SKM-1 (cell line): ENCODE measurements around the gene FLYWCH2.

Experiments
- DNase-seq: peaks from one replicate; lab custom pipeline; 2025; ENCODE audit not compliant: unreplicated experiment; lab: John Stamatoyannopoulos, UW

FLYWCH2 gene

DNA sequence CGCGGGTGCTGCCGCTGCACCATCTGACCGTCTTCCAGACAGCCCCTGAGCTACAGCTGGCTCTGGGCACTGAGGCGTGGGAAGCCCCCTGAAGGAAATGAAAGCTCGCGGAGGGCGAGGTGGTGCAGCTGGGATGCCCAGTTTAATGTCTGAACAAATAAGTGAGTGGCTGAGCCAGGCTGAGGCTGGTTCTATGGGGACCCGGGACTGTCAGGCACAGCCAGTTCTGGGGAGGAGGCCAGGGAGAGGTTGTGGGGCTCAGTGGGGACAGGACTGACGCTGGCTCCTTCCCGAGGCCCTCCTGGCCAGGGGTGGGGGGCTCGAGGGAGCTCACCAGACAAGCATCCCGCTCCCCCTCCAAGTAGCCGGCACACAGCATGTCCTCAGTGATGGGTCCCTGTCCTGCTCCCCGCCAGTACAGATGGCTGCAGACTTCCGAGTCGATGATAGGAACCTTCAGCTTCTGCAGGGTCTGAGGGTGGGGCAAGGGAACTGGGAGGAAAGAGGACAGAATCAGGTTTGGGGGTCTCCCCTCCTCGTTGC, 29.4 kb upstream of the FLYWCH2 start:
- DNase-seq, result no peak

DNA sequence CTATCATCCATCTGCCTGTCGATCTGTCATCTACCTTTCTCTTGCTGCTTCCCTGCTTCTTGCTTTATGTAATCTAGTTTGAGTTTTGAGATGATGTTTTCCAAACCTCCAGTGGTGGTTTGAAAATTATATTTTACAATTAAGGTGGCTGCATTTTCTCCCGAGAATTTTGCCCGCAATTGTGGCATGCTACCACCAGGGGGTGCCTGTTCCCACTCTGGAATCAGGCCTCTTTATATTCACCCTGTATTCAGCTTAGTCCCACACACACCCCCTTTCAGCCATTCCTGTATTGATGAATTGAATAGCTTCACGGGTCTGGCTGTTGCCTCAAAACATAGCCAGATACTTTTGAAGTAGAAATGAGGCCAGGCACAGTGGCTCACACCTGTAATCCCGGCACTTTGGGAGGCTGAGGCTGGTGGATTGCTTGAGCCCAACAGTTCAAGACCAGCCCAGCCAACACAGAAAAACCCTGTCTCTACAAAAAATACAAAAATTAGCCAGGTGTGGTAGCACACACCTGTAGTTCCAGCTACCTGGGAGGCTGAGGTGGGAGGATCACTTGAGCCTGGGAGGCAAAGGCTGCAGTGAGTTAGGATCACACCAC, 28.2 kb upstream of the FLYWCH2 start:
- DNase-seq, result no peak

DNA sequence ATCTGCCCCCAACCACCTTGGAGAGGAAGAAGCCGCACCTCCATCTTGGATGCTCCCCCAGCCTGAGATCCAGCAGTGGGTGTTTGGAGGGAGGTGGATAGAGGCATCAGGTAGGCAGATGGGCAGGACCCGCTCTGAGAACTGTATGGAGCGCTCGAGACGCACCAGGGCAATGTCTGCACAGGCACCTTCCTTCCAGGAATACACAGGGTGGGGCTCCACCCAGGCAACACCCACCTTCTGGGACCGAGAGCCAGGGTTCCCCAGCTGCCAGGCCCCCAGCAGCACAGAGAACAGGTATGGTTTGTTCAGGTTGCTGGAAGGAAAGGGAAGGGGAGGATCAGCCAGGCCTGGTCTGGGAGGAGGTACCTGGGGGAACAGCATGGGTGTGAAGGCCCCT, 27.5 kb upstream of the FLYWCH2 start:
- DNase-seq, result no peak

DNA sequence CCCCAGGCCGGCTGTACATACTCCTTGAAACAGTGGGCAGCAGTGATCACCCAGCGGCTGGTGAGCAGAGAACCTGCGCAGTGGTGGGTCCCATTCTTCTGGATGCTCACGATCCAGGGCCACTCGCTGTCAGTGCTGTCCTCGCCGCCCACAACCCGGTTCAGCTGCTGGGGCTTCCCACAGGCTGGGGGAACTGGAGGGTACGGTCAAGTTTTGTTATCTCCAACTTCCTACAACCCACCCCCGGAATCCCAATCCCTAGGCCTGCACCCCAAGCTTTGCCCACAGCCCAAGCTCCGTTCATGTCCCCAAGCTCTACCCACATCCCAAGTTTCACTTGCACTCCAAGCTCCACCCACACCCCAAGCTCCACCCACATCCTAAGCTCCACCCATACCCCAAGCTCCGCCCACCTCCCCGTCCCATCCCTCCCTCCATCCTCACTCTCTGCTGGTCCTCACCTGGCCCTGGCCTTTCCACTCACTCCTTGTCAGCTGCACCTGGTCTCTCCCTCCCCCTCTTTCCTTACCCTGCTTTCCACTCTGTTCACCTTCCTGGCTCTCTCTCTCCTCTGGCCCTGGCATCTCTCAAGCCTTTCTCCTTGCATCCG, 26.8 kb upstream of the FLYWCH2 start:
- DNase-seq, result no peak

DNA sequence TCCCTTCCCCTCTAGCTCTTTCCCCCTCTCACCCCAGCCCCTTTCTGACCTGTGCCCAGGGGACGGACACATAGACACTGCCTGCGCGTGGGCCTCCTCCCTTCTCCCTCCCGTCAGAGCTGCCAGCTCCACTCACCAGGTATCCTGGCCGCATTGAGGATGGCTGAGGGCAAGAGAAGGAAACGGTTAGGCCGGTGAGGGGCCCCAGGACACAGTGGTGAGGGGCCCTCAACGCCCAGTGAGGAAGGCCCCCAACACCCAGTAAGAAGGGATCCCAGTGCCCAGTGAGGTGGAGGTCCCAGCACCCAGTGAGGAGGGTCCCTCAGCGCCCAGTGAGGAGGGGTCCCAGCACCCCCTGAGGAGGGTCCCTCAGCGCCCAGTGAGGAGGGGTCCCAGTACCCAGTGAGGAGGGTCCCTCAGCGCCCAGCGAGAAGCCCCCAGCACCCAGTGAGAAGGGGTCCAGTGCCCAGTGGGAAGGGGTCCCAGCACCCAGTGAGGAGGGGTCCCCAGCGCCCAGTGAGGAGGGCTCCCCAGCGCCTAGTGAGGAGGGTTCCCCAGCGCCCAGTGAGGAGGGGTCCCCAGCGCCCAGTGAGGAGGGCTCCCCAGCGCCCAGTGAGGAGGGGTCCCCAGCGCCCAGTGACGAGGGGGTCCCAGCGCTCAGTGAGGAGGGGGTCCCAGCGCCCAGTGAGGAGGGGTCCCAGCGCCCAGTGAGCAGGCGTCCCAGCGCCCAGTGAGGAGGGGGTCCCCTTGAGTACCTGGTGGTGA, 26.1 kb upstream of the FLYWCH2 start:
- no peak for DNase-seq

DNA sequence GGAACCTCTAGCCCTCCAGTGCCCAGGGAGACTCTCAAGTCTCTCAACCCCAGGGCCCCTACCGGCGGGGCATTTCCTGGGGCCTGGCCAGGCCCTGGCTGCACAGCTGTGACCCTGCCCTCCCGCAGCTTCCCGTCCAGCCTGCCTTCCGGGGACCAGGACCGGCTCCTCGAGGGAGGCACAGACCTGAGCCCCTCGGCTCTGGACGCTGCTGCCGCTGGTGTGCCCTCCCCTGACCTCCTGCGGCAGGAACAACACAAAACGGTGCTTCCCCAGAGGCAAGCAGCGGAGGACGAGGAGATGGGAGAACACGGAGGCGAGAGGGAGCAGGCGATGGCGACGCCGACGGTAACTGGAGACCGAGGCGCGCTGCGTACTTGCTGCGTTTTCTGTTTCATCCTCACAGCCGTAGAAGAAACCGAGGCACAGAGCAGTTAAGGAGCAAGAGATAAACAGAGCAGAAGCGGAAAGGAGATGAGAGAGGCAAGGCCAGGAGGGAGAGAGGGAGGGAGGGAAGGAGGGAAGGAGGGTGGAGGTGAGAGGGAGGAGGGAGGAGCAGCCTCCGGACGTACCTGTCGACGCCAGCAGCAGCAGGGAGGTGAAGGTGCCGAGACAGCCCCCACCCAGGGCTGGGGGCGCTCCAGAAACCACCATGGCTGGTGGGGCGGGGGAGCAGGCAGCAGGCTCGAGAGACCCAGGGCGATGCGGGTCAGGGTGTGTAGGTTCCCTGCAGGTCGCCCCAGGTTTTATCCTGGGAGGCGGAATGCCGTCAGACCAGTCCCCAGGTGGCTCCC, 25.4 kb upstream of the FLYWCH2 start, which contains the start of gene PRSS22:
Gene PRSS22 (minus strand): TSS at position 720 of the 794 bp plus-strand sequence. CDS start 66 bp downstream, at position 654.
- no peak for DNase-seq

DNA sequence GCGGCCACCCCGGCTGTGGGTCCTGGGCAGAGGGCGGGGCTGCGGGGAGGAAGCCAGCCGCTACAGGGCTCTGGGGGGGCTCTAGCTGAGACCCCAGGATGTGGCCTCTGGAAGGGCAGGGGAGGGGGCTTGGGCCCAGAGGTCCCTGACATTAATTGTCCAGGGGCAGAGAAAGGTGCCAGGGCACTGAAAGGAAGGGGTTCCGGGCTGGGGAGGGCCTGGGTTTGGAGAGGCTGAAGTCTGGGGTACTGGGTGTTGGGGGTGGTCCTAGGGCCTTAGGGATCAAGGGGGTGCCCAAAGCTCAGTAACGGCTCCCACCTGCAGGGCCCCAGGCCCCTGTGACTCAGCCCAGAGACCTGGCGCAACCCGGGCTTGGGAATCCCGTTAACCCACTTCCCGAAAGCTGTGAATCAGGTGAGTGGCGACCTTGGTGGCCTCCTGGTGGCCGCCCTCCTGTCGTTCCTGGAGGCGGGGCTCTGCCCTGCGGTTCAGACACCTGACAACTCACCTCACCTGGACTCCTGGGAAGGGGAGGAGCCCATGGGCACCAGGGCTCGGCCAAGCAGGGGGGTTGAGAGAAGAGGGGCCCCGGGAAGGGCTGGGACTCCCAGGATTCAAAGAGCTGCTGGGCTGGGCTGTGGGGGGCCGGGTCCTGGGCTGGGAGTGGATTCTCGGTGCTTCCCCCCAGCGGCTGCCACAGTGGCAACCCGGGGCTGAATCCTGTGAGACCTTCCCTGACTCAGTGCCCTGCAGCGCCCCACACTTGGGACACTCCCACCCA, 24.6 kb upstream of the FLYWCH2 start:
- no peak for DNase-seq

DNA sequence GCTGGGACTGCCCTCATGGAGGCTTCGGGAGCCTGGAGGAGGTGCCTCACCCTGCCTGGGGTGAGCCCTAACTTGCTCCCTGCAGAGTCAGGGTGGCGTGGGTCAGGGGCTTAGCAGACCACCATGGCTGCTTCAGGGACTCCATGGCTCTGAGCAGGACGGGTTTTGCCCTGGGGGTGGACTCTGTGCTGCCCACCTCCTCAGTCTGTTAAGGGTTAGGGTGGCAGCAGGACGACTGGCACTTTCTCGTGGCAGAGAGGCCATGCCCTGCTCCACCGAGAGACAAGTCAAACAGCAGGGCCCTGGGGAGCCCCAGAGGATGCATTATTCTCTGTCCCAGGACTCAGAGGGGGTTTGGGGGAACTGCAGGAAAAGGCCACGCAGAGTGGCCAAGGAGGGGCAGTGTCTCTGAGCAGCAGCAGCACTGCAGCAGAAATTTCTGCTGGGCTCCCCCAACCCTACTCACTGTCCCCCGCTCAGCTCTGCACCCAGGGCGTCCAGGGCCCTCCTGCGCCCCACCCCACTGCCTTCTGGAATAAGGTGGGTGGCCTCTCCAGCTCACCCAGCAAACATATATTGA, 23.2 kb upstream of the FLYWCH2 start:
- no peak for DNase-seq

DNA sequence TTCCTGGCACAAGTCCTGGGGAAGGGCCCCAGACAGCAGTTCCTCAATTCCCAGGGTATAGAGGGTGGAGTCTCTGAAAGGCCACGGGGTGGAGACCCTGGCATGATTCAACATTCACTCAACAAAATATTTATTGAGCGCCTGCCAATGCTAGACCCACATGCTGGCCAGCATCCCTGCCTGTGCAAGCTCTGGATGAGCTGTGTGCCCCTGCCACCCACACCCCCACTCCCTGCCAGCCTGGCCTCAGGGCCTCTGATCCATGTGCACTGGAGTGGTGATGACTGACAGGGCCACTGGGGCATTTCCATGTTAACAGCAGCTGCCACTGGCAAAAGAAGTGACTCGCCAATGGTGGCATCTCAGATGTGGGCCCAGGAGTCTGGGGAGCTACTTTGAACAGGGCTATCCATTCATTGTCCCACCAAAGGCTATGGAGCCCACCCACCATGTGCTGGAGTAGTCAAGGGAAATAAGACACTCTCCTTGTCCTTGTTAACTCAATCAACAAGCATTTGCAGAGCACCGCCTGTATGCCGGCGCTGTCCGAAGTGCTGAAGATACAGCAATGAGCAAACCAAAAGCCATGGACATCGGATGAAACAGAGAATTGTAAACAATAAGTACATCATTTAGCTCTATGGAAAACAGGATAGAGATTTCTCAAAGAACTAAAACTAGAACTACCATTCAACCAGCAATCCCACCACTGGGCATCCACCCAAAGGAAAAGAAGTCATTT, 22.0 kb upstream of the FLYWCH2 start:
- no peak for DNase-seq

DNA sequence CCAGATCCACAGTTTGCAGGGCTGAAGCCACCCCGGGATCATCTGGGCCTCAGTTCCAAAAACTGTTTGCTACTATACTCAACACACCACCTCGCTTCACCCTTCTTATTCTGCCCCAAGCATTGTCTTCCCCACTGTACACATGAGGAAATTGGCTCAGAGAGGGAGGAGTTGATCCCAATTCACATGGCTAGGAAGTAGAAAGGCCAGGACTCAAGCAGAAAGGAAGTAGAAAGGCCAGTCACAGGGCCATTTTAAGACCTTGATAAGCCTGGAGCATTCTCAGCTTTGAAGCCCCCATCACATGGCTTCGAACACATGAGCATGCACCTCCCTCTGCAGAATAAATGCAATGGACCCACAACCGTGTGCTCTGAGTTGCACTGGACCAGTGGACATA, 17.4 kb upstream of the FLYWCH2 start:
- DNase-seq, result no peak

DNA sequence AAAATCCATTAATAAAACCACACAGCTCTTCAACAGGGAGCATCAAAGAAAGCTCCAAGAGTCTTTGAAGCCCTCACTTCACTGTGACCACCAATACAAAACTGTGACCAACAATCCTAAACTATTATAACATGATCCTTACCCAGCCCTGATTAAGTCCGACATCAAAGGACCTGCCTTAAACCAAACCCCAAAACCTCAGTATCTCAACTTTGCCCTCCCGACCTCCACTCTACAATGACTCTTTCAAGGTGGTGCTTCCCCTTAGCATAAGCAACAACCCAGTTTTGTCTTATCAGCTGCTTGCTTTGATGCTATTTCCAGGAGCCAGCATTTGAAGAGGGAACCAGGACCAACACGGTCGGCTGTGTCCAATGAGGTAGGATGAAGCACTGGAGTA, 16.6 kb upstream of the FLYWCH2 start:
- no peak for DNase-seq

DNA sequence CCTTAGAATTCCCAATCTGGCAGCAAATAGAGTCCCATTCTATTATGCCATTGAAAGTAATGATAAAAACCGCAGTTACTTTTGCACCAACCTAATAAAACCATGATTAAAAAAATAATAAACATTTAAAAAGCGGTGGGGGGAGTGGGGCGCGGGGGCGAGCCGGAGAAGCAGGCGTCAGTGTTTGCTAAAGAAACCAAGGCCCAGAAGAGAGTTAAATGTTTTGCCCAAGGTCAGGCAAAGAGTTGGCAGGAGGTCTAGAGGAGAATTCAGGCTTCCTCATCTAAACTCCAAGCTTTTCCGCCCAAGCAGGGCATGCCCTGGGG, 15.4 kb upstream of the FLYWCH2 start:
- DNase-seq, result no peak

DNA sequence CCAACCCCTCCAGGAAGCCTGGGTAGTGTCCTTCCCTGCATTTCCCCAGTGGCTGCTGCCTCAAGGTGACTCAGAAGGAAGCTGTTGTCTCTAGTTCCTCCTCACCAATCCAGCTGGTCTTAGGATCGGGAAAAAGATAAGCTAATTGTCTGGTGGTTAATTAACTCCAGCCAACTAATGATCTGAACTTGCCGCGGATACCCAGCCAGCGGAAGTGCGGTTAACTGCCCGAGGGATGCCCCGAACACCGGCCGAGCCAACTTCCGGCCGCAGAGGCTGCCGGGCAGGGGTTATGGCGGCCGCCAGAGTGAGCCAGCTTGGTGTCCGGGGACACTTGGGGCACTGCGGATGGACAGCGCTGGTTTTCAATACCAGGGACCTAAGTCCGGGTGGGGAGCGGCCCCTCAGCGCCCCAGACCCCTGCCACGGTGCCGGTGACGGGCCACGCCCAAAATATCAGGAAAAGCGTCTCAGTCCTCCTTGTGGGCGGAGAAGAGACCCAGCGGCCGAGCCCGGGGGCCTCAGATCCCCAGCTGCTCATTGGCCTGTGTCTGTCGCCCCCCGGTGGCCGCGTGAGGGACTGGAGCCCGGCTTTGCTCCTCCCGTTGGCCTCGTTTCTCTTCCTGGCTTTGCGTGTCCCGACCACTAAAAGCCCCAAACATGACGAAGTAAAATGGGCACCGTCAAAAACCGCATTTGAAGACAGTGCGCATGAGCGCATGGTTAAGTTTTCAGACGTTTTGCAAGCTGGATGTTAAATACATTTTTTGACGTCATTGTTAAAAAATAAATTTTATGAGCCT, 14.8 kb upstream of the FLYWCH2 start:
- DNase-seq, result peak; percentile 87

DNA sequence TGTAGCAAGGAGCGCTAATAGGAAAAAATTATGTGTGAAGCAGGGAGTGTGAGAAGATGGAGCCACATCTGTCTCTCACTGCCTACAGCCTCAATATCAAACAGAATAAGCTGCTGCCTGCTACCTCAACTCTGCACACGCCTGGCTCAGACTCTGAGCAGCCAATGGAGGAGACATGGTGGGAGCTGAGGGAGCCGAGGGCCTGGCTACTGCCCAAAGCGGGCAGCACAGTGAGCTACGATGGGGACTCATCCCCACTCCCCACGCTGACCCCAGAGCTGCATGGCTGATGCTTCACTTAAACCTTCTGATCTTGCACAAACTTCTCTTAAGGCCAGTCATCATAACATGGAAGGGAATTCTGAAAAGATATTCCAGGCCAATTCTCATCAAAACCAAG, 11.1 kb upstream of the FLYWCH2 start:
- DNase-seq, result no peak

DNA sequence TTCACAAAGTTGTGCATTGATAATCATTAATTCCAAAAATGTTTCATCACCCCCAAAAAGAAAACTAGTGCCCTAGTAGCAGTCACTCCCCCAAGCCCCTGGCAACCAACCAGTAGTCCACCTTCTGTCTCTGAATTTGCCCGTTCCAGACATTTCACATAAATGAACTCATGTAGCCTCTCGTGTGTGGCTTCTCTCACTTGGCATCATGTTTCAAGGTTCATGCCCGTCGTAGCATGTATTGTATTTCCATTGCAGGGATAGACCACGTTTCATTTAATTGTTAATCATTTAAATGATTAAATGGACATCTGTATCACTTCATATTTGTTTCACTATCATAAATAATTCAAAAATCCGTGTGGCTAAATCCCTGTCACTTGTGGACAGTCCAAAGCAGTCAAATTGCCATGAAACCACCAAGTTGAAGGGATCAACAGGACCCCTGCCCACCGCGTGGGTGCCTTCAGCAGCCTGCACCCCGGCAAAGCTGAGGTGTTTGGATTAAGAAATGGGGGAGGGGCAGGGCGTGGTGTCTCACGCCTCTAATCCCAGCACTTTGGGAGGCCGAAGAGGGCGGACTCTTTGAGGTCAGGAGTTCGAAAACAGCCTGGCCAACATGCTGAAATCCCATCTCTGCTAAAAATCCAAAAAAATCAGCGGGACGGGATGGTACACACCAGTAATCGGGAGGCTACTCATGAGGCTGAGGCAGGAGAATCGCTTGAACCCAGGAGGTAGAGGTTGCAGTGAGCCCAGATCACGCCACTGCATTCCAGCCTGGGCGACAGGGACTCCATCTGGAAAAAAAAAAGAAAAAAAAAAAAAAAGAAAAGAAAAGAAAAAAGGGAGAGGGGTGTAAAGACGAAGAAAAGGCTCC, 8.7 kb upstream of the FLYWCH2 start:
- DNase-seq, result no peak

DNA sequence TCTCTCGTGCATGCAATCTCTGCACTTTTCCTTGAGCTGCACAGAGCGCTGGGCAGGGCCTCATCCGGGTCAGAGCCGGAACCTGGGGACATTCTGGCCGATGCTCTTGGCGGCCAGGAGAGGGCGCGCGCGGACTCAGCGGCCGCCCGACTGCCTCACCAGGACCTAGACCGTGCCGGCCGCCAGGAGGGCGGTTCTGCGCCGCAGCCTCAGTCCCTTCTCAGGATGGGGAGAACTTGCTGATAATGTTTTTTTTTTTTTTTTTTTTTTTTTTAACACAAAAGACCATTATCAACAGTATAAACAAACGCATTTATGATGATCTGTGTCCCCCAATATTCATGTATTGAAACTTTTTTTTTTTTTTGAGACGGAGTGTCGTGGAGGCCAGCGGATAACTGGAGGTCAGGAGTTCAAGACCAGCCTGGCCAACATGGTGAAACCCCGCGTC, 8.1 kb upstream of the FLYWCH2 start:
- DNase-seq, result peak; percentile 57

DNA sequence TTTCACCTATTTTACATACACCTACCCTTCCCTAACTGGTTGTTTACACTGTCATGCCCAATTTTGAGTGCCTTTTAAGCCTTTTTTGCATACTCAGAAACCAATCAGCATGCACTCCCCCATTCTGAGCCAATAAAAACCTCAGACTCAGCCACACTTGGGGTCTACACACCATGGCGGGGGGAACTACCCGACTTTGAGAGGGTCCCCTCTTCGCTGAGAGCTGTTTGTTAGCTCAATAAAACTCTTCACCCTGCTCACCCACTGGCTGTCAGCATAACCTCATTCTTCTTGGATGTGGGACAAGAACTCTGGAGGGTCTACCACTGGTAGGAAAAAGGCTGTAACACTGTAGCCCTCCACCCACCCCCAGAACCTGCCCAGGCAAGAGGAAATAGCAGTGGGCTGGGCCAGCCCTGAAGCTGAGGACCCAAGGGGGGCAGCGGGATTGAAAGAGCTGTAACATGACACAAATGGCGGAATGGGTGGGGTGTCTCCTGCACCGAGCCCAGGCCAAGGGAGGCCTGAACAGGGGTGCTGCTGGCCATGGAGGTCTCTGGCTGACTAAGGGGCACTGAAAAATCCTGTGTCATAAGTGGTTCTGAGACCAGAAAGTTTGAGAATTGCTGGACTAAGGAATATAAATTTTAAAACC, 3.0 kb upstream of the FLYWCH2 start:
- no peak for DNase-seq
